Measurements from ENCODE around the gene LRRC4C. TPM values are rescaled to one million over a fixed set of nuclear protein-coding genes. Genes with fewer than 3 reads are reported as not detected.

Gene LRRC4C
- polyA plus RNA-seq, 1 experiment, result not detected

GRCh38 chr11:41383768-41384167 lies 75.7 kb downstream of the LRRC4C start:
- Histone ChIP-seq H3K27me3 (ENCODE audit: control insufficient read depth, insufficient read depth, low read length) (no peaks in the 10 kb centered on the region), H3K4me3 (ENCODE audit: low read depth, low read length) (no peak overlapping the region), H3K36me3 (ENCODE audit: control insufficient read depth, insufficient read depth, low read length) (no peaks in the 10 kb centered on the region)
- ChIA-PET POLR2A (no interaction called here), CTCF (interaction anchor here (0.6 kb wide), 1 partner anchor 14 kb away, joined by 3 read pairs; no protein-coding TSS in a partner anchor)
- TF ChIP-seq CTCF (IDR thresholded peaks at IDR 0.05; ENCODE audit: insufficient read depth, low read depth, low read length), result no peak
- no peak for DNase-seq (ENCODE audit: low read depth)

GRCh38 chr11:41382927-41383326 lies 76.5 kb downstream of the LRRC4C start:
- DNase-seq (ENCODE audit: low read depth), result no peak
- Histone ChIP-seq H3K4me3 (ENCODE audit: low read depth, low read length) (no peak overlapping the region), H3K27me3 (ENCODE audit: control insufficient read depth, insufficient read depth, low read length) (no peaks in the 10 kb centered on the region), H3K36me3 (ENCODE audit: control insufficient read depth, insufficient read depth, low read length) (no peaks in the 10 kb centered on the region)
- CTCF ChIA-PET, result no interaction called here
- POLR2A ChIA-PET, result no interaction called here
- no peak for TF ChIP-seq CTCF (IDR thresholded peaks at IDR 0.05; ENCODE audit: insufficient read depth, low read depth, low read length)

- CTCF ChIA-PET, result no interaction called here
- no peak for DNase-seq (ENCODE audit: low read depth)
- Histone ChIP-seq H3K4me3 (ENCODE audit: low read depth, low read length) (no peak overlapping the region), H3K36me3 (ENCODE audit: control insufficient read depth, insufficient read depth, low read length) (no peaks in the 10 kb centered on the region), H3K27me3 (ENCODE audit: control insufficient read depth, insufficient read depth, low read length) (no peaks in the 10 kb centered on the region)
- TF ChIP-seq CTCF (IDR thresholded peaks at IDR 0.05; ENCODE audit: insufficient read depth, low read depth, low read length), result no peak
- POLR2A ChIA-PET, result no interaction called here
Measured at GRCh38 chr11:41379084-41379483, 80.4 kb downstream of the LRRC4C start.

- ChIA-PET CTCF (no interaction called here), POLR2A (no interaction called here)
- Histone ChIP-seq H3K27me3 (ENCODE audit: control insufficient read depth, insufficient read depth, low read length) (no peaks in the 10 kb centered on the region), H3K36me3 (ENCODE audit: control insufficient read depth, insufficient read depth, low read length) (no peaks in the 10 kb centered on the region), H3K4me3 (ENCODE audit: low read depth, low read length) (no peak overlapping the region)
- DNase-seq (ENCODE audit: low read depth), result no peak
- TF ChIP-seq CTCF (IDR thresholded peaks at IDR 0.05; ENCODE audit: insufficient read depth, low read depth, low read length), result no peak
Measured at GRCh38 chr11:41377709-41378394, 81.6 kb downstream of the LRRC4C start.

- no peak for TF ChIP-seq CTCF (IDR thresholded peaks at IDR 0.05; ENCODE audit: insufficient read depth, low read depth, low read length)
- POLR2A ChIA-PET, result no interaction called here
- Histone ChIP-seq H3K27me3 (ENCODE audit: control insufficient read depth, insufficient read depth, low read length) (no peaks in the 10 kb centered on the region), H3K4me3 (ENCODE audit: low read depth, low read length) (no peak overlapping the region), H3K36me3 (ENCODE audit: control insufficient read depth, insufficient read depth, low read length) (no peaks in the 10 kb centered on the region)
- CTCF ChIA-PET, result no interaction called here
- DNase-seq (ENCODE audit: low read depth), result no peak
Measured at GRCh38 chr11:41351825-41352224, 107.6 kb downstream of the LRRC4C start.

All from BJ (cell line).